GM19463 (cell line): Measurements from ENCODE around the gene SND1.

Source experiments
- ATAC-seq: cut with Tn5 transposase; IDR thresholded peaks from one replicate; pipeline ENCODE4 v1.9.1; 2021; ENCODE audit warnings: mild to moderate bottlenecking, moderate library complexity; ENCODE audit not compliant: unreplicated experiment

The SND1 gene

DNA sequence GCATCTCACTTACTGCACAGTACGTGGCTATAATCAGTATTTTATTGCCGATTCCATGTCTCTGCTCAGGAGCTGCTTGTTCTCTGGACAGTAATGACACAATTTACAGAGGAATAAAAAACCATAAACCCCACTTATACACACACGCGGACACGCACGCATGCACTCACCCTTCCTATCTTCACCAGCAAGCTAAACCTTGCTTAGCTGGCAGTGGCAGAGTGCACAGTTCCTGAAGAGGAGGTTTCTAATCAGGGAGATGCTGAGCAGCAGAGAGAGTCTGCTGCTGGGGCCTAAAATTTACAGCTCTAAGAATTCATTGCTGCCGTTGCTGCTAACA lies 66.3 kb downstream of the SND1 start:
- ATAC-seq, result no peak

DNA sequence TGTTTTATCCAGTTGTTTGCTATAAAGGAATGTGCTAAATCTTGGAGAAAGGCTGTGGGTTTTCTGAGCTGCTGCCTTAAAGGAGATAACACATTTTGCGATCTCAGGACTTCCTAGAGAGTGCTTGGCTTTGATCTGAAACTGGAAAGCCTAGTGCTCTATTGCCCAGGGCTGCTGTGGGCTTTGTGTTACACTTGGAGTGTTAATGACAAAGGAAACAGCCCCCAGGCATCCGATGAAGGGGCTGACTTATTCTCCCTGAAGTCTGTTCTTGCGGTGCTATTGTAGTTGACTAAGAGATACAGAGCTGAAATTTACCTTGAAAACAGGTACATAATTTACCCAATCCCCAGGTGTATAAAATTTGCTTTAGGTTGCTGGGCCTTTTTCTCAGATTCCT lies 74.5 kb downstream of the SND1 start:
- ATAC-seq, result no peak

DNA sequence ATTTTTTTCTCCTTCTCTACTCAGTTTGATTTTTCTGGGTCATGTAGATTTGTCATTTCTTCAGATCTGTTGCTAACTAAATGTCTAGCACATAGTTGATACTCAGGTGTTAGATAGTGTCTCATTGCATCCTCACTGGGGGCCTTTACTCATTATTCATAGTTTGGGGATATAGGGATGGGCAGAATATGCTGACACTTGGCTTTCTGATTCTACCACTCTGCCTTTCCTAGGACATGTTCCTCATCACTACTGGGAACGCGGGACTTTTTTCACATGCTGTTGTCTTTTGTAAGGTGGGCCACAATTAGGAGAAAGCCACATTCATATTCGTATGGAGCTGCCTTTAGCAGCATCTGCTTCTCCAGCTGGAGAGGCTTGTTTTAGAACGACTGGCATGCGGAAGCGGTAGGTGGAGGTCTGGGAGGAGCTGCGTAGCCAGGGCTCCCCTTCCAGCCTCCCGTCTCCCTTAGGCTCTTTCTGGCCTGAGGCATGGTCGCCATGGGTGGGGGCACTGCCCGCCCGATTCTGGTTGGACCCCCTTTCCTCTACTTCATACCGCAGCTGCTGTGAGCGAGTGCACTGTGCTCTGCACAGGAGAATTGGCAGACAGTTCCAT lies 78.8 kb downstream of the SND1 start:
- no peak for ATAC-seq

DNA sequence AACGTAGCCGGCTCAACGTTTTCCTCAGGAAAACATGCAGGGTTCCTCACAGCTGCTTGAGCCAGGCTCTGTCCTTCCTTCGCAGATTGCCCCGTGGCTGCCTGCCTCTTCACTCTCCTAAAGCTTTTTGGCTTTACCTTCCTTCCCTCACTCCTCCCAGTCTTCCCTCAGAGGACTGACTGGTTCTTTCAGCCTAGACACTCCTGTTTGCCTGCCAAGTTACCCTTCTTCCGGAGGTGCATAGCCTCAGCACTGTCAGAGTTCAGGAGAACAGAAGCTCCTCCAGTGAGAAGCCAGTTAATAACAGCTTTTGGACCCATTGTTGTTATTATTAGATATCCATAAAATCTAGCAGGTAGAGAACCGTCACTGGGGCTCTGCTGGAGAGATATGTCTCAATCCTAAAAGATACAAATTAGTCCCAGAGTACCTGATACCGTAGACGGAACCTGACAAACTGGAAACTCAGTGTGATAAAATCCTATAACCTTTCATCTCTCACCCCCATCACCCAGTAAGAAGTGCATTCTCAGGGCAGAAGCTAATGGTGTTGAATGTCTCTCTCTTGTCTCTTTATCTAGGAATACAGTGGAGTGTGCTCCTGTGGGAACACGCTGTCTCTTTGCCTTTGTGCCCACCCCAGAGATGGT lies 79.6 kb downstream of the SND1 start:
- ATAC-seq, result no peak

DNA sequence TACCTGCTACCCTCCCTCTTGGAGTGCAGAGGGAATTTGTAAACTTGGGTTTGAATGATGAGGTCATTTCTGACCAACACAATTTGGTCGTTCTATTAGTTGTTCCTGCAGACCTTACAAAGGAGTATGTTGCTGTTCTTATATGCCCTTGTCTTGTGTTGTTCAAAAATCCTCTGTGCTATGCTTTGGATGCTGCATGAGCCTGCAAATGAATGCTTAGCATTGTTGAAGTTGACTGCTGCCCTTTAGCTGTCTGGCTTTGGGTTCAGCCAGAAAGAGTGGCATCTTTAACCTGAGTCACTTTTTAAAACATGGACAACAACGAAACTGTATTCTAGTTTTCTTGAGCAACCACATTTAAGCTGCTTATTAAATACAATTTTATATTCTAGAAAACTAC lies 80.3 kb downstream of the SND1 start:
- no peak for ATAC-seq

DNA sequence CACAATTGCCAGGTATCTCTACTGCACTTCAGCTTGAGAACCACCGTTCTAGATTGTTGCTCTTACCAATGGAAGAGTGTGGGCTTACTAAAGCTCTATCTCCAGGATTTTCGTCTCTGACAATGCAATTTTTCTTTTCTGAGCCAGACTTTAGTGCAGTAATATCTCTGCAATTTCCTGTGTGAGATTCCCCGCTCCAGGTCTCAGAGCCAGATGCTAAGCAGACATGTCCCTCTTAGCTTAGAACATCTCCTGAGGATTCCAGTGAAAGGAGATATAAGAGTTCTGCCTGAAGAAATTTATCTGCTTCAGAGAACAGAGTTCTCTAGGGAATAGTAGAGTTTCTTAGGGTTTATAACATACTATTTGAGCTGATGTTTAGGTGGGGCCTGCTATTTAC lies 82.0 kb downstream of the SND1 start:
- no peak for ATAC-seq

DNA sequence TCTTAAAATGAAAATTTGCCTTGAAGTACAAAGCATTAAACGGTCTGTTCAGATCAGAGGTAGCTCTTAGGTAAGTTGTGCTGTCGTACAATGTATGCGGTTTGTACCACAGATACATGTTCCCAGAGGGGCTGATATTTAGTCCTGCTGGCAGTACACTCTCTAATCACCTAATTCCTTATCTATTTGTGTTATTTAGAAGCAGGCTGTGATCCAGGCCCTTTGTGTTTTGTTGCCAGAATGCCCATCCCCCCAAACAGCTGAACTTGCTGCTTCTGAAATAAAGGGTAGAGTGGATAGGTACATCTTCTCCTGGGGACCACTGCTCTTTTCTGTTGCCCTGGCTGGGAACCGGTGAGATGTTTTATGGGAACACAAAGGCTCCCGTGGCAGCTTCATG lies 84.5 kb downstream of the SND1 start:
- no peak for ATAC-seq

DNA sequence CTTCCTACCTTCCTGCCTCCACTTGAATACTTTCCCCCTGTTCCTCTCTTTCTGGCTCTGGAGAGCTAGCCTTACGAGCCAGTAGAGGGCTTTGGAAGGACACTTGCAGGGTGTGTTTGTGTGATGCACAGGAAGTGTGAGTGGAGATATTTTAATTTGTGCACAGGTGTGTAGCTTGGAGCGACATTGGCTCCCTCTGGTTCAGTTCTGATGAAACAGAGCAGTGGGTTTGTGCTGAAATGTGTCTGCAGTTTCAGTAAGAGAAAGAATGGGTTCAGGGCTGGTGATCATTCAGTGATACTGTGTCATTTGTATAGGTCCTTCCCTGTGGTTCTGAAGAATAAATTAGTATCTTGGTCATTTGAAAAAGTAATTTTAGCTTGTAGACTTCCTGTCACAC lies 86.9 kb downstream of the SND1 start:
- no peak for ATAC-seq

DNA sequence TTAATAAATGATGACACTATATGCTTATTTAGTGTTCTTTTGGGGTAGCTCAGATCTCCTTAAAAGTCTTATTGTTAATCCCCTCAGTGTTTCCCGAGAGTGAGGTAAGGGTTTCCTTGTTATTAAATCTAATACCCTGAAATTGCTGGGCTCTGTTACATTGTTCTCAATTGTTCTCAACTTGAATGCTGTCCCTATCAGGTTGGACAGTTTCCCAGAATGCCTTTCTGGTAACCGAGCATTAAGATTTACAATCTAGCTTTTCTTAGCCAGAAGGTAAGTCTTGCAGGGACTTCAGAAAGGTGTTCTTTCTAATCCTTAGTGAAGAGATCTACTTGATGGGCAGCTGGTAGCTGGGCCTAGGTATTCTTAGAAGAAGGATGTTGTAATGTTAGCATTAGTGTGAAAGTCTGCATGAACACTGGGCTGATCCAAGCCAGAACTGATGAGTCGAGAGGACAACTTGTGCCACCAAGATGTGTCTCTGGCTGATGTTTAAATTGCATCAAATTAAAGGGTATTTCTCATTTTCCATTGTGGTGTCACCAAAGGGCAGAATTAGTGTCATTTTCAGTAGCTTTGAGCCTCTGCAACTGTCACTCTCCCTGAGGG lies 89.9 kb downstream of the SND1 start:
- no peak for ATAC-seq

DNA sequence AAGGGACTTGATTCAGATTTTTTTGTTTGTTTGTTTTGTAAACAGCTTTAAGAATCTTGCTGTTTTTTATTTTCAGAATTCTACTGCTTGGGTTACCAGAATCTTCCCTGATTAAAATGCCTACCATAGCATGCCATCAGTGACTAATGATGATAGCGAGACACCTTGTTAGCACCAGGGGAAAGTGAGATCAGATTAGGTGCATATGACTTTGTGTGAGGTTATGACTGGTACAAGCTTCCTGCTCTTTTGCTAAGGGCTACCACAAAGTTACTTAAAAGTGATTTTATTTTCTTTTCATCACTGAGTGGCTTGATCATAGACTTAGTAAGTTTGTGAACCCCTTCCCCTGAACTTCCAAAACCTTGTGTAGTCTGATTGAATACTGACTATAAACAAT lies 93.5 kb downstream of the SND1 start:
- peak; percentile 53 for ATAC-seq

DNA sequence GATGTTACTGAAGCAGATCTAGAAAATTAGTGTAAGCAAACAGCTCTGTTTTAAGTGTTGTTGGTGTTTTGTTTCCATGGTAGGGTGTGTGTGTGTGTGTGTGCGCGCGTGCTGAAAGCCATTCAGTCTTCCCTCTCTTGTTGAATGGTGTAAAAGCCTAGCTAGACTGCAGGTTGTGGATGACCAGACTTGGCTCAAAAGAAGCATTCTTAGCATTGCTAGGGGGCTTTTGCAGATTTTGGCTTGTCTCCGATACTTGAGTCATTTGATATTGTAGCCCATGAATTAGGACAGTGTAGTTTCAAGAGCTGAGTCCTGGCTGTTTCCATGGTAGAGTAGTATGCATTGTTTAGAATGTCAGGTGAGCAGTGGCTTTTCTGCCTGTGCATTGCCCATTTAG lies 99.1 kb downstream of the SND1 start:
- no peak for ATAC-seq

DNA sequence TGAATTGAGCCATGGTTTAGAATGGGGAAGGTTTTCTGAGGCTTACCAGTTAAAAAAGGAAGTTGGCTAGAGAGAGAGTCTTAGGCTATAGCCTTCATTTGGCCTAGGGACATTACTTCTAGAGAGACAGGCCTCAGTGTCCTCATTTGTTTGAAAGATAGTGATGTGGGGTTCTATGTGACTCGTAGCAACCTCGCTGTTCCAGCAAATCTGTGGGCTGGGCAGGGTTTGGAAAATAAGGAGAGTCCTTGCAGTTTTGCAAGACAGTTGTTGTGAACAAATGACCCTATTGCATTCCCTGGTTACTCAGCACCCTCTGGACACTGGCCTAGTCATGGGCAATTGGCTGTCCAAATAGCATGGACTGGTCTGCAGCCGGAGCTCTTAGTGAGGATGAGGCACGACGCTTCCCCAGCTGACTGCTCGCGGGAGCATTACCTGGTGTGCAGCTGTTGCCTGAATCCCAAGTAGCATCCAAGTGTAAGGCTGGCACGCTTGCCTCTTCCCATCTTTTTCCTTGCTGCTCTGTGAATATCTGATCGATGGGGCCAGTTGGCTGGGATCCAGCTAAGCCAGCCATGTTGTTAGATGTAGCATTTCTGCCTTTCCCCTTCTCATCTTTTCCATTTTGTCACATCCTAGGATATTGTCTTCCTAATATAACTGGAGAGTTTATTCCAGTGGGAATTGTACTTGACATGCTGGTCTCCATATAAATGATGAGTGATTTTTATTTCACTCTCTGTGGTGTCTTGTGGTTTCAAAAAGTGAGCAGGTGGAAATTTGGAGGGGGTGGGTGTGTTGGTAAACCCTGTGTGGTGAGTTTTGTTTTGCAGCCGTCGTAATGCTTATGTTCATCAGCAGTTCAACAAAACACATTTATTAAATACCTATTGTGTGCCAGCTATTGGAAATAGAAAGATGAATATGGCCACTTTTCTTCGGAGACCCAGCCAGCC lies 99.8 kb downstream of the SND1 start:
- ATAC-seq, result no peak

DNA sequence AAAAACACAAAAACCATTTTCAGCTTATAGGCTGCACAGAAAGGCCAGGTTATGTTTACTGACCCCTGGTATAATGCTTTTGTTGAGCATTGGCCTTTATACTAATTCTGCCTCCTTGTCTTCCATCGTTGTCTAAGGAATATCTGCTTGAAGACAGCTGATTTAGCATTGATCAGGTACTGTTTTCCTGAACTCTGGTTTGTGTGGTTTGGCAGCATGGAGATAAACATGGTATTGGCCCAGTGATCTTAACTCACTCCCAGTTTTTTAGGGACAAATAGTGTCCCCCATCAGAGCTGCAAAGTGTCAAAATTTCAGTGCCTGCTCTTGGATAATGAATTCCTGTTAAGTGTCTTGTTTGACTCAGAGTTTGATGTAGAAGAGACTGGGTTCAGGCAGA lies 100.8 kb downstream of the SND1 start:
- ATAC-seq, result no peak

DNA sequence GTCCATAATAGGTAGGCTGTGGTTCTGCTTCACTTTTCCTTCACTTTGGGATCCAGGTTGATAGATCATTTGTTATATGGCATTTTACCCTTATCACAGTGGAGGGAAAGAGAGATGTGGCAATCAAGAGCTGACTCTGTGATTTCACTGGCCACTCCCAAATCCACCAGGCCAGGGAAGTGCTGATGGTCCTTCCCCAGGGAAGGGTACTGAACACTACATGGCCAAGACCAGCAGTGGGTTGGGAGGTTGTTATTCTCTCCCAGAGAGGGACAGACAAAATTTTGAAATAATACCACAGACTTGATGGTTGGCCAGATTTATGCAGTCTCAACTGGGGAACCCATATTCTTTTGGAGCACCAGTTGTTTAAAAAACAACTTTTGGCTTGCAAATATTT lies 102.5 kb downstream of the SND1 start:
- ATAC-seq, result no peak

DNA sequence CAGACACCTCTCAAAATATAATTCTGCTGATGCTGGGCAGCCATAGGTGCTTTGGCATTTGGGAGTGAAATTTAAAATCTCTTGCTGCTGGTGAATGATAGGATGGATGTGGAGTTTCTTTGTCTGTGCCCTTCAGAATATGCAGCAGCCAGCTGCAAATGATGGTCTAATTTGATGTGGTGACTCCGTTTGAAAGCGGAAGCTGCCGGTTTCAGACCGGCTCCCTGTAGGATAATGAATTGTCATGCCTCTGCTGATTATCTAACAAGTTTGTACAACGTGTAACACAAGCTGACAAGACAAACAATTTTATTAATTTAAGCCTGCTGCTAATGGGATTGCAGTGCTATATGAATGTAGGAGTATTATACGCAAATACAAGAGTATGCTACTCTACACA lies 103.5 kb downstream of the SND1 start:
- ATAC-seq, result no peak

DNA sequence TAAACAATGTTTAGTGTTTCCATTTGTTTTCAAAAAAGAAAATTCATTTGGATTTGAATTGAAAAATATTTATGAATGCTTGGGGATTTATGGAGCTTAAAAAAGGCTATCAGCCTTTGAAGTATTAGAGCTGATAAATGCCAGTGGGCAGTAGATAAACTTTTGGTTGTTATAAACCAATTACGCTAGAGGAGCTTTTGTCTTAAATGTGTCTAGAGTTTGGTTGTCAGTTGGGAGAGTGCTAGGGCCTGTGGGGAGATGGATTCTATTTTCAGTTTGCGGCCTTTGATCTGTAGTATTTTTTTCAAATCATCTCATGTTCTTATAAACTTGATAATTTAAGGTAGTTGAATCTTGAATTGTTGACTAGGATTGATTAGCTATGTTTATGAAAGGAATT lies 104.0 kb downstream of the SND1 start:
- no peak for ATAC-seq

DNA sequence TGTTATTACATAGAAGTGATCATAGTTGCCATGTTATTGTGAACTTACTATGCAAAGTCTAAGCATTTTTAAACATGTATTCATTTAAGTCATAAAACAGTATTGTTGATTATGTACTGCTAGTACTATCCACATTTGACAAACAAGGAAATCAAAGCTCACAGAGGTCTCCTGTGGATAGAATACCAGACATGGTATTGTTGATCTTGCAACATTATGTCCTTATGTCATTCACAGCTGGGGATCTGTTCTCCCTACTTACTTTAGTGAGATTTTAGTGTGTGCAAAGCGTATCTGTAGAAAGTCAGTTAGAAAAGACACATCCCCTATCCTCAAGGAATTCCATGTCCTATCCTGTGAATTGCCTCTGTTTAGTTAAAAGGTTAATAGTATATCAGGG lies 106.1 kb downstream of the SND1 start:
- no peak for ATAC-seq

DNA sequence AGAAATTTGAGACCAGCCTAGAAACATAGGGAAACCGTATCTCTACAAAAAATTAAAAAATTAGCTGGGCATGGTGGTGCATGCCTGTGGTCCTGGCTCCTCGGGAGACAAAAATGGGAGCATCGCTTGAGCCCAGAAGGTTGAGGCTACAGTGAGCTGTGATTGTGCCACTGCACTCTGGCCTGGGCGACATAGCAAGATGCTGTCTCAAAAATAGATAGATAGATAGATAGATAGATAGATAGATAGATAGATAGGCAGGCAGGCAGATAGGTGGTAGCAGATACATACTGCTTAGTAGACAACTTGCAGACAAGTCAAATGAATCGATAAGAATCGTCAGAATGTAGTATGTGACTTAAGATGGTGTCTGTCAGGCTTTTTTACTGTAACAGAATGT lies 106.9 kb downstream of the SND1 start:
- no peak for ATAC-seq

DNA sequence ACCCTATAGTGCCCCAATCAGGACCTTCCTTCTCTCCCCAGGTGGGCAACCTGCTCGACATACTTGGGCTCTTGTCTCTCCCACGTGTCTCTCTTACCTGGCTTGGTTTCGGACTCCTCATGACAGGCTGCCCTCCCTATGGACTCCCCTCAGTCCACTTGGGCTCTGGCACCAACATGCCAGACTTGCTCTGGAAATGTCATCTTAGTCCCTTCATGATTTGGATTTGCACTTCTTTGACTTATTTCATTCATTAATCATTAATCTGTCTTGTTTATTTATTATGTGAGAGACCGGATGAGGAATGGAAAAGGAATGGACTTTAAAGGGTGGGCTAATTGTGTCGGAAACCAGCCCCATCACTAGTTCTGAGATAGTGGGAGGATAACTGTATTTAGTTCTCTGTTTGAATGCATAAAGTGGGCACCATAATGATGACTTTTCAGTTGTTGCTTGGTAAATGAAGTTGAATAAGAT lies 108.0 kb downstream of the SND1 start:
- ATAC-seq, result no peak

DNA sequence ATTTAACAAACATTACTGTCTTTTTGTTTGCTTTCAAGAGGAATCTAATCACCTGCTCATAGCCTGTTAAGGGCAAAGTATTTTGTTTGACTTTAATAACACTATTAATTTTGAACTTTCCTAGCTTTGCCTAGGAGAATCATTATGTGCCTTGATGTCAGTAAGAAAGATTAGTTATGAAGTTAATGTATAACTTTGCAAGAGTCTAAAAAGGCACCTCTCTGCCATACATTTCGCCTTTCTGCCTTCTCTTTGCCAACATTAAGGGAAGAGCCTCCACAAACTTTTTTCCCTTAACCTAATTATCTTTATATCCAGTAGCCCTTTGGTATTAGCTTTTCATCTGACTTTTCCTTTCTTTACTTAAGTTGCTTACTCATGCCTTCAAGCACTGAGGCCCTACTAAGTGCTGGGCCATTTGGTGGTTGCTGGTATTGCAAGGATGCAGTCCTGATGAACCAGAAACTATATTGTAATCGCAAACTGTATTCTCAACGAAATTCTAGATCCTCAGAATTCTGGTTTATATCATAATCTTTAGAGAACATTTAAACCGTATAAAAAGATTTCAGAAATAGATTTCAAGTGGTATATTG lies 108.5 kb downstream of the SND1 start:
- no peak for ATAC-seq

DNA sequence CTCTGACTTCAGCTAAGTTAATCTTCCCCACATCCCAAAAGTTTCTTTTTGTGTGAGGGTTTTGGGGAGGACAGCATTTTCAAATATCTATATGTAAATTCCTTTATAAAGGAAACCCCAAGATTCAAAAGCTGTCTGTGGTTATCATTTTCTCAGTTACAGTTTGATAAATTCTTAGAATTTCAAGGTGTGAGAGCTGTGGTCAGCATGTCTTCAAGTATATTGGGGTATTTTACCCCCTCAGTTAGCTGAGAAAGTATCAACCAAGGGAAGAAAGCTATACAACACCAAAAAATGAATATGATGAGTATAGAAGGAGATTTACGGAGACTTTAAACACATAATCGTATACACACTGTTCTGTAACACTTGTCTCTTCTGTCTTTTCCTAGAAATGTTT lies 109.2 kb downstream of the SND1 start:
- ATAC-seq, result no peak
